Hematopoietic multipotent progenitor cell treated with erythropoietin and hydrocortisone succinate and interleukin-3 and kit ligand, for 6 days (in vitro differentiated cells): ENCODE data around the gene PIP4K2A.
A peak's percentile ranks its signal among the peaks of the same experiment; 100 is the strongest.
"Not testable (repeated sequence)": the region's sequence is repeated elsewhere in the genome, so short reads cannot be mapped to it uniquely, and the experiment has no call there.

Experiments
- DNase-seq: peaks from one replicate; pipeline ENCODE4 v3.0.0-alpha.2; 2015

The PIP4K2A gene

GRCh38 chr10:22548344-22548743, 166.0 kb downstream of the PIP4K2A start:
- DNase-seq = no peak

DNA sequence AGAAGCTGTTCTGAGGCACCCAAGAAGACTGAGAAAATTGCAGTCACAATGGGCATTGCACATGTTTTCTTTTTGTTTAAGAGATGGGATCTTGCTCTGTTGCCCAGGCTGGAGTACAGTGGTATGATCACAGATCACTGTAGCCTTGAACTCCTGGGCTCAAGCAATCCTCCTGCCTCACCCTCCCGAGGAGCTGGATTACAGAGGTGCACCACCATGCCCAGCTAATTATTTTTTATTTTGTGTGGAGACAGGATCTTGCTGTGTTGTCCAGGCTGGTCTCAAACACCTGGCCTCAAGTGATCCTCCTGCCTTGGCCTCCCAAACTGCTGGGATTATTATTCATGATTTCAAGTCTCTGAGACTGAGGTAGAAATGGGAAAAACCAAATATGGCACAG, 168.7 kb downstream of the PIP4K2A start:
- no peak for DNase-seq

DNA sequence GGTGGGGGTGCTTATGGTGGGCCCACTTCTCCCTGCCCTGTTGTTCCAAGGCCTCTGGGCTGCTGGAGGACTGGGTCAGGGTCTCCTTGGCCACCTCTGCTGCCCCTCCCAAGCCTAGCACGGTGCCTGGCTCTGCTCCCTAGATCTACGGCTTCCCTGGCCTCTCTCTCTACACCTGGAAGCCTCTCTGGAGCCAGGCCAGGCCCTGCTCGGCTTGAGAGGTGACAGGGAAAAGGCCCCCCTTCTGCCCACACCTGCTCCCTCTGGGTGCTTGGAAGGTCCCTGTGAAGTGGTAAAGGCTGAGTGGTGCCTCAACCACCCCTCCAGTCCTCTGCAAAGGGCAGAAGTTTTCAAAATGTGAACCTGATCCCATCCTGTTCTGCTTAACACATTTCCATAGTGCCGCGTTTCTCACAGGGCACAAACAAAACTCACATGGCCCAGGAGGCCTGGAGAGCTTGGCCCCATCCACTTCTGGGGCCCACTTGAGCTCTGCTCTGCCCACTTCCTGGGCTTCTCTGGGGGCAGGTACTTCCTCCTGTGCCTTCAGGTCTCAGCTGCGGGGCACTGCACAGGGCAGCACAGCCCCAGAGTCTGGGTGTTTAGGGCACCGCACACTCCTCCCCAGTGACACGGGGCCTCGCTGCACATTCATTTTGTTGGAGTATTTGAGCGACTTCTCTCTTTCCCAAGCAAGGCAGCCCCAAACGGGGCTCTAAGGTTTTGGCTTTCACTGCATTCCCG, 169.9 kb downstream of the PIP4K2A start:
- no peak for DNase-seq

DNA sequence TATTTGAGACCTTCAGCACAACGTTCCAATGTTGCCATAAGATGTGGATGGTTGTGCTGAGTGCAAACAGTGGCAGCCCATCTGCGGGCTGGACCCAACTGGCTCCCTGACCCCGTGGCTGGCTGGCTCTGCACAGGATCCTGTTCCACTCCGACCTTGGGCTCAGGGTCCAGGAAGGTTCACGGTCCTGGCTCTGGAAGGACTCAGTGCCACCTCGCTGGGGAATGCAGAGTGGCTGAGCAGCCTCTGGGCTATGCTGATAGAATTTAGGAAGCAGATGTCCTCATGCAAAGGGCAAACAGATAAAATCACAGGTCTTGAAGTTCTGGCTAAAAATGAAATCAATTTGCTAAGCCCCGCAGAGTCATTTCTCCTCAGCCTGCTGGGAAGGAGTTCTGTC, 171.6 kb downstream of the PIP4K2A start:
- DNase-seq = no peak

DNA sequence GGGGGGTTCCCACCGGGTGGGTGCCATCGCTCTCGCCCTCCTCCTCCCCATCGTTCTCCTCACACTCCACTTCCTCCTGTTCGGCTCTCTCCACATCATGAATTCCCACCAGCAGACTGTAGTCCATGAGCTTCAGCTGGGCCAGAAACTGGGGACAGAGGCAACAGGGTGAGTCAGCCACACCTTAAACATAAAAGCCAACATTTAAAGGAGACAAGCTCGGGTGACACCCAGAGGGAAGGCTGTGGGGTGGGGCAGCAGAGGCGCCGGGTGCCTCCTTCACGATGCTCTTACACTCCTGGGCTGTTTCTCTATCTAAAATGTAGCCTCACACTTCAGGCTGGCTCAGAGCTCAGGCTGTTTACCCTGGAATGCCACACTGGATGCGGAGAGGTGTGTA, 172.5 kb downstream of the PIP4K2A start:
- DNase-seq = no peak

GRCh38 chr10:22539579-22540298, 174.6 kb downstream of the PIP4K2A start:
- DNase-seq = no peak

- DNase-seq = no peak
Observed at GRCh38 chr10:22537810-22538209, 176.6 kb downstream of the PIP4K2A start.

DNA sequence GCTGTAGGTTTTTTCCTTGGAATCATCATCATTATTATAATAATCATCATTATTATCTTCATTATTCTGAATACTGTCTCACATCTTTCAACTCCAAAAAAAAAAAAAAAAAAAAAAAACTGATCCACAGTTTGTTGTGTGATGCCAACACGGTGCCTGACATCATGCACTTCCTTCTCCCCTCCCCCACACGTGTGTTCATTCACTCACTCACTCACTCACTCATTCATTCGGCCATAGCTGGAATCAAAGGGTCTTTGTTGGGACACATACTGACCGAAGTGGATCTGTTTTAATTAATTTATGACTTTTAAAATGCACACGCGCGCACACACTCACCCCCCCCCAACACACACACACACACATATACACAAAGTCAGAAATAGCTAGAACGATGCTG, 177.8 kb downstream of the PIP4K2A start:
- no peak for DNase-seq

GRCh38 chr10:22534849-22535604, 179.4 kb downstream of the PIP4K2A start:
- no peak for DNase-seq

- DNase-seq = no peak
Observed at GRCh38 chr10:22531441-22531840, 182.9 kb downstream of the PIP4K2A start.

GRCh38 chr10:22531008-22531407, 183.4 kb downstream of the PIP4K2A start:
- no peak for DNase-seq

GRCh38 chr10:22527520-22527919, 186.9 kb downstream of the PIP4K2A start:
- no peak for DNase-seq

- DNase-seq = not testable (repeated sequence)
Observed at GRCh38 chr10:22524333-22524732, 190.0 kb downstream of the PIP4K2A start.

DNA sequence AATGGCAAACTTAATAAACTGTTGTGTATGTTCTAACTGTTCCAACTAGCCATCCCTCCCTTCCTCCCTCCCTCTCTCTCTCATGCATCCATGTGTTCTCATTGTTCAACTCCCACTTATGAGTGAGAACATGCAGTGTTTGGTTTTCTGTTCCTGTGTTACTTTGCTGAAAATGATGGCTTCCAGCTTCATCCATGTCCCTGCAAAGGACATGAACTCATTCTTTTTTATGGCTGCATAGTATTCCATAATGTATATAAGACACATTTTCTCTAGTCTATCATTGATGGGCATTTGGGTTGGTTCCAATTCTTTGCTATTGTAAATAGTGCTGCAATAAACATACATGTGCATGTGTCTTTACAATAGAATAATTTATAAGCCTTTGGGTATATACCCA, 193.7 kb downstream of the PIP4K2A start:
- not testable (repeated sequence) for DNase-seq

DNA sequence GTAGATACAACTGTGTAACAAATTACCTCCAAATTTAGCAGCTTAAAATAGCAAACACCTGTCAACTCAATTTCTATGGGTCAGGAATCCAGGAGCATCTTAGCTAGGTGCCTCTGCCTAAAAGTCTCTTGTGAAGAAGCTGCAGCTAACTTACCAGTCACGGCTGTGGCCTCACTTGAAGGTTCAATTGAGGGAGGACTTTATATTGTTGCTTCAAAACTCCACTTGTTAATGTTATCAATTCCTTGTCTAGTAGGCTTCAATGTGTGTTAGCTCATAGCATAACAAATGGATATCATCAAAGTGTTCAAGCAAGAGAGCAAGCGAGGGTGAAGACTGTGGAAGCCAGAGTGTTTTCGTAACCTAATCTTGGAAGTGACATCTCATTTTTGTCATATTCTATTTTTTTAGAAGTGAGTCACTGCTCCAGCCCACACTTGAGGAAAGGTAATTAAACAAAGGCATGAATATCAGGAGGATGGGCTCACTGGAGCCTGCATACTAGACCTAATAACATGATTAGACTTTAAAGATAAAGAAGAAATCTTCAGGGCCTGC, 196.1 kb downstream of the PIP4K2A start:
- no peak for DNase-seq

DNA sequence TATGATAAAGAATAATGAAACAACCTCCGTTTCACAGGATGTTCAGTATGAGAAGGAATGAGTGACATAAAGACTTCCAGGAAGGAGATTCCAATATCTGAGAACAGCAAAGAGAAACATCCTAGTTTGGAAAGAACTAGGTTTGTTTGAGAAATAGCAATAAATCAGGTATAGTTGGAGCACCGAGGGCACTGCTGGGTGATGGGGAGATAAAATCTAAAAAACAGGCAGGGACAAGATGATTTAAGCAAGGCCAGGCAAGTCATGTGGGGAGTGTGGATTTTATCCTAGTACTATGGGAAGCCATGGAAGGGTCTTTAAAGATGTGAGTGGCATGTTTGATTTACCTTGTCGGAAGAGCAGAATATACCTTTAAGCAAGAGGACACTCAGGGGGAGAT, 199.4 kb downstream of the PIP4K2A start:
- DNase-seq = no peak

GRCh38 chr10:22514414-22514758, 200.0 kb downstream of the PIP4K2A start:
- not testable (repeated sequence) for DNase-seq

- not testable (repeated sequence) for DNase-seq
Observed at GRCh38 chr10:22513483-22514413, 200.6 kb downstream of the PIP4K2A start.

- DNase-seq = not testable (repeated sequence)
Observed at GRCh38 chr10:22512015-22512414, 202.4 kb downstream of the PIP4K2A start.

DNA sequence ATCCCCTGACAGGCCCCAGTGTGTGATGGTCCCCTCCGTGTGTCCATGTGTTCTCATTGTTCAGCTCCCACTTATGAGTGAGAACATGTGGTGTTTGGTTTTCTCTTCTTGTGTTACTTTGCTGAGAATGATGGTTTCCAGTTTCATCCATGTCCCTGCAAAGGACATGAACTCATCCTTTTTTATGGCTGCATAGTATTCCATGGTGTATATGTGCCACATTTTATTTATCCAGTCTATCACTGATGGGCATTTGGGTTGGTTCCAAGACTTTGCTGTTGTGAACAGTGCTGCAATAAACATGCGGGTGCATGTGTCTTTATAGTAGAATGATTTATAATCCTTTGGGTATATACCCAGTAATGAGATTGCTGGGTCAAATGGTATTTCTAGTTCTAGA, 206.2 kb downstream of the PIP4K2A start:
- DNase-seq = not testable (repeated sequence)

DNA sequence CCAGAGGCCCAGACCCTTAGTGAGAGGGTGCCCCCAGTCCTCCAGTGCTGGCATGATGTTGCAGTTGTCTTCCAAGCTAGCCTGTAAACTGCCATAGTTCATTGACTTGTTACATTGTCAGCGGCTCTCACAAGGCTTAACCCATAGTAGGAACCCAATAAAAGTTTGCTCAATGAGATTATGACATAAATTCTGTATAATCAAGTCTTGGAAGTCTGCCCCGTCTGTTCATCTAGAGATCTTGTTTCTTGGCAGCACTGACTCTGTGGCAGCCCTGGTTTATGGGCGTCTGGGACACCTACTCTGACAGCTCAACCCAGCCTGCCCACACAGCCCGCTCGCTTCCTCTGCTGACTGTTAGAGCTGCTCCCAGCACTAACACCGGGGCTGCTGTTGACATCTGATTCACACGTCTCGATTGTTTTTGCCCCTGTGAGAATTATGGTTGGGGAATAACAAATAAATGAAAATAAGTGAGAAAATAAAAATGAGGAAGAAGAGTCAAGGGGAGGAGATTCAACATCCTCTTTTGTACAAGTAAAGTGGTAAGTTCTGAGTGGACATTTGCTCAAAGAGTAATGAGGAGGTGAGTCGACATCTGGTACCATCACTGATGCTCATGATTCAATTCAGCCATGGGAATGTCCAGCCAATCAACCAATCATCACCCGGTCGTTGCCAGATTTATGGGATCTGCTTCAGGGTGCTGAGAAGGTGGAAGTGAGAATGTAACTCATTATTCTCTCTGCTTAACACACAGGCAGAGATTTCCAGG, 208.3 kb downstream of the PIP4K2A start:
- peak; percentile 13 for DNase-seq

DNA sequence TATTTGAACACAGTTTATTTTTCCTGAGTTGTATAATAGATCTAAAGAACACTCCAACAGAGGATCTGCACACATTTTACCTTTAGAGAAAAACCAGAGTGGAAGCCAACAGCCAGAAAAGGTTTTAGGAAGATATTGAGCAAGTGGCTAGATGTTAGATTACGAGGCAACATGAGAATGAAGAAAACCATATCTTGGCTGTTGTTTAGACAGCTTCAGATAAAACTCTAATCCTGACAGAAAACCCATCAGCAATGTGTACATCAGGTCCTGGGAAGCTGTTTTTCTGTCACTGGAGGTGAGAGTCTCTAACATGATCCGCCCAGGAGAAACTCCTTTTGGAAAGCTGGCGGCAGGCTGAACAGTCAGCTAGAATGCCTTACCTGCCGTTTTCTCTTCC, 209.6 kb downstream of the PIP4K2A start:
- DNase-seq = no peak
